ENCODE data around the gene SNCA.

DNA sequence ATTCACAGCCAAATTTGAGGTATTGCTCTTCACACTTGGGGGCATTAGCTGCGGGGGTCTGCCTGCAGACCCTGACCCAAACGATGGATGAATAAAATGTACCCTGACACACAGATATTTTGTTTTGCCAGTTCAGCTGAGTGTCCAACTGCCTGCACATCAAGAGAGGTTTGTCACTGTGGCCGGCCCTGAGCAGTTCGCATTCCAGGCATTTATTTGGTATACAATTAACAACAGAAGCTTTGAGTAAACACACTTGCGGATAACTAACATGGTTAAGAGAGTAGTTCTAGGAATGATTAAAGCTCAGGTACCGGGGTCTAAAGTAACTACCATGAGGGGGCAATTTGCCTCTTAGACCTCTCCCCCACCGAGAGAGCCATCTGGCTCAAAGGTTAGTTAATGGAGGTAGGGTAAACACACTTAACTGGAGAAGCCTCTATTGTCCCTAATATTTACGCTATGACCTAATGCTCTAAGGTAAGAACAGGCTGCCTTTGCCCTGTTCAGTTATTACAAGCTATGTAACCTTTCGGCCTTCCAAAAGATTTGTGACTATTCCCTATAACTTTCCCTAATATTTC lies 162.0 kb downstream of the SNCA start:
- no peak for TF ChIP-seq POLR2A (IDR thresholded peaks at IDR 0.05)
- TF ChIP-seq, protein P1, sequence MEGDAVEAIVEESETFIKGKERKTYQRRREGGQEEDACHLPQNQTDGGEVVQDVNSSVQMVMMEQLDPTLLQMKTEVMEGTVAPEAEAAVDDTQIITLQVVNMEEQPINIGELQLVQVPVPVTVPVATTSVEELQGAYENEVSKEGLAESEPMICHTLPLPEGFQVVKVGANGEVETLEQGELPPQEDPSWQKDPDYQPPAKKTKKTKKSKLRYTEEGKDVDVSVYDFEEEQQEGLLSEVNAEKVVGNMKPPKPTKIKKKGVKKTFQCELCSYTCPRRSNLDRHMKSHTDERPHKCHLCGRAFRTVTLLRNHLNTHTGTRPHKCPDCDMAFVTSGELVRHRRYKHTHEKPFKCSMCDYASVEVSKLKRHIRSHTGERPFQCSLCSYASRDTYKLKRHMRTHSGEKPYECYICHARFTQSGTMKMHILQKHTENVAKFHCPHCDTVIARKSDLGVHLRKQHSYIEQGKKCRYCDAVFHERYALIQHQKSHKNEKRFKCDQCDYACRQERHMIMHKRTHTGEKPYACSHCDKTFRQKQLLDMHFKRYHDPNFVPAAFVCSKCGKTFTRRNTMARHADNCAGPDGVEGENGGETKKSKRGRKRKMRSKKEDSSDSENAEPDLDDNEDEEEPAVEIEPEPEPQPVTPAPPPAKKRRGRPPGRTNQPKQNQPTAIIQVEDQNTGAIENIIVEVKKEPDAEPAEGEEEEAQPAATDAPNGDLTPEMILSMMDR (IDR thresholded peaks at IDR 0.05) = no peak
